GM11168 (cell line): Measurements from ENCODE around the gene SH3PXD2A.

Experiments
- in situ Hi-C: fragments of 300-500 bp; cut with MboI; formaldehyde crosslinking; loops from one replicate; pipeline ENCODE4 v1.12.0; 2022; ENCODE audit warnings: low sequenced_read_pairs; ENCODE audit not compliant: unreplicated experiment

Gene SH3PXD2A

DNA sequence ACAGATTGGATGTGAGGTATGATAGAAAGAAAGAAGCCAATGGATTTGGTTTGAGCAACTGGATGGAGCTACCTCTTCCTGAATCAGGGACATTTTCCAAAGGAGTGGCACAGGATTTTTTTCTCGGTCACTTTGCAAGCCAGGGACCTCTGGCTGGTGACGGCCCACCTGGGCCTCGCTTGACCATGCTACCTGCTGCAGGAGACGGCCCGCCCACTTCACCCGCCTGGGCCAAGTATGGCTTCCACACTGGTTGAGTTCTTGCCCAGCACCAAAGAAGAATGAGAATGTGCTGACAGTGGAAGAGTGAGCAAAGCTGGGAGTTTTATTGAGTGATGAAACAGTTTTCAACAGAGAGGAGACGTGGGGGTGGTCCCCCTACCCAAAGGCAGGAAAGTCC, 24.5 kb upstream of the SH3PXD2A start:
- in situ Hi-C loops: no loop called here

GRCh38 chr10:103879409-103879808, 24.0 kb upstream of the SH3PXD2A start:
- in situ Hi-C loops: no loop called here

DNA sequence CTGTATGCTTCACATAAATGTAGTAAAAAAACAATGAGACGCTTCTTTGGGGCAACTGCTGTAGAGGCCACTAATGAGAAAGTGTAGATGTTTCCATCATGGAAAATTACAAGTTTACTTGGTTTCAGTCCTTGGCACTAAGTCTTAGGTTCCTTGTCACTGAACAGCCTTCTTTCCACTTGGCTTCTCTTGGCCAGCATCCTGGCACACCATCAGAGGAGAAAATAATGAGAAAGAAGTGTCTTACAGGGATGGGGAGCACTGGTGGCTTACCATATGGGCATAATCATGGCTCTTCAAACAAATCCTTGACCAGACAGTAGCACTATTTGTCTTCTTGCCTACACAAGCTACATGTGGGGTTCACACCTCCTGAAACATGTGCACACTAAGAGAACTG, 22.5 kb upstream of the SH3PXD2A start:
- in situ Hi-C loops: no loop called here

DNA sequence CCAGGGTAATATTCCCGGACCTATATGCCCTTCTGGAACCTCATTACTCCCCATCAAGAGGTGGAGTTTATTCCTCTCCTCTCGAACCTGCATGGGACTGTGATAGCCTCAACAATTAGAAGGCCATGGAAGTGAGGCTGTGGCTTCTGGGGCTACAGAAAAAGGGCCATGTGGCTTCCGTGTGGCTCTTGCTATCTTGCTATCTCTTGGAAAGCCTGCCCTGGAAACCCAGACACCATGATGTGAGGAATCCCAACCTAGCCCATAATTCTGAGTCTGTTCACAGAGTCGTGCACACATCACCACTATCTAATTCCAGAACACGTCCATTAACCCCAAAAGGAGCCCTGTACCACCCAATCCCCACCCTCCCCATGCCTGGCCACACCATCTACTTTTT, 20.8 kb upstream of the SH3PXD2A start:
- in situ Hi-C loops: no loop called here

GRCh38 chr10:103874730-103875129, 19.4 kb upstream of the SH3PXD2A start:
- in situ Hi-C loops: no loop called here

GRCh38 chr10:103872137-103872931, 17.0 kb upstream of the SH3PXD2A start:
- in situ Hi-C loops: no loop called here

- in situ Hi-C loops: no loop called here
These were observed 15.6 kb upstream of the SH3PXD2A start for GRCh38 chr10:103871006-103871405.

DNA sequence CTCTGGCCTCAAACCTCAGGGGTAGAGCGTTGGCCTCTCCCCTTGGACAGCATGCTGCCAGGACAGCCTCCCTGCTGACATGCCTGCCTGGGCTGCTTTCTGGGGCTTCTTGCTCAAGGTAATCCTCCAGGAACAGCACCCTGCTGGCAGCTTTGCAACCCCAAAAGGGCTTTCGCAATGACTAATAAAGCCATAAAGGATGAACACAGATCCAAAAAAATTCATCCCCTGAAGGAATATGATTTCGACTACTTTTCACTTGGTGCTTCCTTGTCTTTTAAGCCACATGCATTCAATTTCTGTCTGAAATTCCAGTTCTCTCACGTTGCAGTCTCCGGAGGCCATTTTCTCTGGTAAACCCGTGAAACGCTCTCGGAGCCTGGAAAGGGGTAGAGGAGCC, 15.1 kb upstream of the SH3PXD2A start:
- in situ Hi-C loops: no loop called here

DNA sequence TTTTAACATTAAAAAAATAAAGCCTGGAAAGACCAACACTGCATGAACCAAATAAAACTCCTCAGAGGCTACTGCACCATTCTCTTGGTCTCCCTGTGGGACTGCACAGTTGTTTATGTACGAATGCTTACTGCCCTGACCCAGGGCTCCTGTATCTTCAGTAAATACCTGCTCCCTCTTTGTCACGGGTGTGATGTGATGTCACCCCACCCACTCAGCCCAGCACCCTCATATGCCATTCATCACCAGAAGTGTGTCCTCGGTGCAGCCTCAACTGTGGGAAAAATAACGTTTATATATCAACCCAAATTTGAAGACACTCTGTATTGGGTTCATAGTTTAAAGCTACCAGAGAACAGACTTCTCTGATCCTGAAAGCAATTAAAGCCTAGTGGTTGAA, 14.0 kb upstream of the SH3PXD2A start:
- in situ Hi-C loops: no loop called here

DNA sequence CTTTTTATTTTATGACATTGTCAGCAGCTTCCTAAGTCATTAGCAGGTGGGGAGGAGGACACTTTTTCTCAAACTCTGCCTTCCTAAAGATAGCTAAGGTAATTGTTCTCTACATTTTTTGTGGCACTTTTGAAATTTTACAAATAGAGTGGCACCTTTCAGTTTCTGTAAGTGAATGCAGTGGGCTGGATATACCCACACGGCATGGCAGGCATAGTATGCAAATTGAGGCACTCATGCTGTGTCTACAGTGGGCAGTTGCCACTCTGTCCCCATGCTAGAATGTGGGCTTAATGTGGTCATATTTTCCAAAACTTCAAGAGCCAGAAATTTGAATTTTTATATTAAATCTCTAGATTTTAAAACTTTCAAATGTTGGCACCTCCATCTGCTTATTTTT, 12.8 kb upstream of the SH3PXD2A start:
- in situ Hi-C loops: no loop called here

GRCh38 chr10:103861505-103861904, 6.1 kb upstream of the SH3PXD2A start:
- in situ Hi-C loops: loop anchor here (5.0 kb wide), 1 partner anchor 139 kb away; no protein-coding TSS in a partner anchor

- in situ Hi-C loops: loop anchor here (5.0 kb wide), 1 partner anchor 137 kb away; no protein-coding TSS in a partner anchor
These were observed 4.0 kb upstream of the SH3PXD2A start for GRCh38 chr10:103859161-103860086.

- in situ Hi-C loops: no loop called here
These were observed 3.0 kb upstream of the SH3PXD2A start for GRCh38 chr10:103858360-103858759.

- in situ Hi-C loops: no loop called here
These were observed 1.4 kb upstream of the SH3PXD2A start for GRCh38 chr10:103856797-103857170.

- in situ Hi-C loops: no loop called here
These were observed 748 bp upstream of the SH3PXD2A start for GRCh38 chr10:103855852-103856796.

- in situ Hi-C loops: no loop called here
These were observed 537 bp downstream of the SH3PXD2A start for GRCh38 chr10:103854686-103855391.

DNA sequence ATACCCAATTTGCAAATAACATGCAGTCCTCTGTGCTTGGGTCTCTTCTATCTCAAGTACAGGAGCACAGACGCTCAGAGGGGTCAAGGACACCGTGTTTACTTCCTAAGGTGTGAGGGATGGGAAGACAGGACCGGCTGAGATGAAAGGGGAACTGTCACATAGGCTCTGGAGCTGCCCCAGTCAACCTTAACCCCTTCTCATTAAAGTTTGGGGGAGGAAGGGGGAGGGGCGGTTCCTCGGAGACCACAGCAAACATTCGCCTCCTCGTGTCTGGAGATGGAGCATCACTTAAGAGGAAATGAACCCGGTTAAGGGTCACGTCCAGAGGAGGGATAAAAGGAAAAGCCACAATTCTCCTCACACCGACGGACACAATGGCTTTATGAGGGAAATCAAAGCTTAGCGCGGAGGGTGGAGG, 1.1 kb downstream of the SH3PXD2A start:
- in situ Hi-C loops: no loop called here

- in situ Hi-C loops: no loop called here
These were observed 1.7 kb downstream of the SH3PXD2A start for GRCh38 chr10:103853428-103854264.

- in situ Hi-C loops: no loop called here
These were observed 2.5 kb downstream of the SH3PXD2A start for GRCh38 chr10:103852856-103853255.
